ENCODE data around the gene DCAF11.

The DCAF11 gene

DNA sequence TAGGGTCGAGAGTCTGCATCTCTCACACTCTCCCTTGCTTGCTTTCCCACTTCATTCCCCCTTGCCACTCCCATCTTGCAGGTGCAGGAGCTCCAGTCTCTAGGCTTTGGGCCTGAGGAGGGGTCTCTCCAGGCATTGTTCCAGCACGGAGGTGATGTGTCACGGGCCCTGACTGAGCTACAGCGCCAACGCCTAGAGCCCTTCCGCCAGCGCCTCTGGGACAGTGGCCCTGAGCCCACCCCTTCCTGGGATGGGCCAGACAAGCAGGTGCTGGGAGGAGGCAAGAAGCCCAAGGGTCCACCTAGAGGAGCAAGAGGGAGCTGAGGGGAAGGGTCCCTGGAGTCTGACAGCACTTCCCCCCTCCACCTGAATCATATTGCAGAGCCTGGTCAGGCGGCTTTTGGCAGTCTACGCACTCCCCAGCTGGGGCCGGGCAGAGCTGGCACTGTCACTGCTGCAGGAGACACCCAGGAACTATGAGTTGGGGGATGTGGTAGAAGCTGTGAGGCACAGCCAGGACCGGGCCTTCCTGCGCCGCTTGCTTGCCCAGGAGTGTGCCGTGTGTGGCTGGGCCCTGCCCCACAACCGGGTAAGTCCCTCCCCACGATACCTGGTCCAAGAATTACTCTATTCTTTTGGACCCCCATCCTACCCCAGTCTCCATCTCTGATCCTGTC is 37.0 kb downstream of the DCAF11 start:
- no peak overlapping the region for H3K4me3 ChIP-seq (ENCODE audit: low read depth, low read length)
- TF ChIP-seq, protein P1, sequence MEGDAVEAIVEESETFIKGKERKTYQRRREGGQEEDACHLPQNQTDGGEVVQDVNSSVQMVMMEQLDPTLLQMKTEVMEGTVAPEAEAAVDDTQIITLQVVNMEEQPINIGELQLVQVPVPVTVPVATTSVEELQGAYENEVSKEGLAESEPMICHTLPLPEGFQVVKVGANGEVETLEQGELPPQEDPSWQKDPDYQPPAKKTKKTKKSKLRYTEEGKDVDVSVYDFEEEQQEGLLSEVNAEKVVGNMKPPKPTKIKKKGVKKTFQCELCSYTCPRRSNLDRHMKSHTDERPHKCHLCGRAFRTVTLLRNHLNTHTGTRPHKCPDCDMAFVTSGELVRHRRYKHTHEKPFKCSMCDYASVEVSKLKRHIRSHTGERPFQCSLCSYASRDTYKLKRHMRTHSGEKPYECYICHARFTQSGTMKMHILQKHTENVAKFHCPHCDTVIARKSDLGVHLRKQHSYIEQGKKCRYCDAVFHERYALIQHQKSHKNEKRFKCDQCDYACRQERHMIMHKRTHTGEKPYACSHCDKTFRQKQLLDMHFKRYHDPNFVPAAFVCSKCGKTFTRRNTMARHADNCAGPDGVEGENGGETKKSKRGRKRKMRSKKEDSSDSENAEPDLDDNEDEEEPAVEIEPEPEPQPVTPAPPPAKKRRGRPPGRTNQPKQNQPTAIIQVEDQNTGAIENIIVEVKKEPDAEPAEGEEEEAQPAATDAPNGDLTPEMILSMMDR (IDR thresholded peaks at IDR 0.05; ENCODE audit: low read depth, low read length, missing control alignments), result no peak
- no peak for DNase-seq (ENCODE audit: low read depth)

DNA sequence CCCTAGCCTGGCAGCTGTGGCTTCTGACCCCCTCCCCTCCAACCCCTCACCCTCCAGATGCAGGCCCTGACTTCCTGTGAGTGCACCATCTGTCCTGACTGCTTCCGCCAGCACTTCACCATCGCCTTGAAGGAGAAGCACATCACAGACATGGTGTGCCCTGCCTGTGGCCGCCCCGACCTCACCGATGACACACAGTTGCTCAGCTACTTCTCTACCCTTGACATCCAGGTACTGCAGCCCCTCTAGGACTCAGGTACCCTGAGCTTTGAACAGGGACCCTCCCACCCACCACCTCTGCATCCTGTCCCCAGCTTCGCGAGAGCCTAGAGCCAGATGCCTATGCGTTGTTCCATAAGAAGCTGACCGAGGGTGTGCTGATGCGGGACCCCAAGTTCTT is 40.5 kb downstream of the DCAF11 start:
- TF ChIP-seq, protein P1 (IDR thresholded peaks at IDR 0.05; ENCODE audit: low read depth, low read length, missing control alignments), result no peak
- no peak overlapping the region for H3K4me3 ChIP-seq (ENCODE audit: low read depth, low read length)
- DNase-seq (ENCODE audit: low read depth), result no peak

DNA sequence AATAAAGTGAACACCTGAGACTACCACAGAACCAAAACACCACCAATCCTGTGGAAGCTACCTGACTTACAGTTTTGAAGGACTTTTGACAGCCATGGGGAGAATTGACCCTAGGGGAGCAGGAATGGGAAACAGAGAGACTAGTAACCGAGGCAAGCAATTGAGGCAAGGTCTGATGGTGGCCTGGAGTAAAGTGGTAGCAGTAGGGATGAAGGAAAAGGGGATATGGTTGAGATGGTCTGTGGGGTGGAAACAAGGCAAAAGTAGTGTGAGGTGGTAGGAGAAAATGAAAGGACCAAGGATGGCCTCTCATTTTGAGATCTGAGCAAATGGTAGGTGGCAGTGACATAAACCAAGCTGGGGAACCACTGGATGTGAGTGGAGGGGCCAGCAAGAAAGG is 42.3 kb downstream of the DCAF11 start:
- TF ChIP-seq, protein P1 (IDR thresholded peaks at IDR 0.05; ENCODE audit: low read depth, low read length, missing control alignments), result no peak

DNA sequence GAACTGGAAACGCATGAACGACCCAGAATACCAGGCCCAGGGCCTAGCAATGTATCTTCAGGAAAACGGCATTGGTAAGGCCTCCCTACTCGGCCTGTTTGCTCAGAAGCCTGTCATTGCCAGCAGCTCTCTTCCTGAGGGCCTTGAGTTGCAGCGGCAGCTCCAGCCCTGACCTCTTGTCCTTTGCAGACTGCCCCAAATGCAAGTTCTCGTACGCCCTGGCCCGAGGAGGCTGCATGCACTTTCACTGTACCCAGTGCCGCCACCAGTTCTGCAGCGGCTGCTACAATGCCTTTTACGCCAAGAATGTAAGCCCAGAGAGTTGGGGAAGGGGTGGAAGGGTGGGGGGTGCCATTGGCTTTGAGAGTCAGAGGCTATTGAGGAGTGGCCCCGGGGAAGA is 42.8 kb downstream of the DCAF11 start:
- DNase-seq (ENCODE audit: low read depth), result no peak
- TF ChIP-seq, protein P1 (IDR thresholded peaks at IDR 0.05; ENCODE audit: low read depth, low read length, missing control alignments), result no peak
- H3K4me3 ChIP-seq (ENCODE audit: low read depth, low read length), result no peak overlapping the region

More for the DNA sequence above, 42.3 kb downstream of the DCAF11 start:
- H3K4me3 ChIP-seq (ENCODE audit: low read depth, low read length), result no peak overlapping the region
- DNase-seq (ENCODE audit: low read depth), result no peak

DNA sequence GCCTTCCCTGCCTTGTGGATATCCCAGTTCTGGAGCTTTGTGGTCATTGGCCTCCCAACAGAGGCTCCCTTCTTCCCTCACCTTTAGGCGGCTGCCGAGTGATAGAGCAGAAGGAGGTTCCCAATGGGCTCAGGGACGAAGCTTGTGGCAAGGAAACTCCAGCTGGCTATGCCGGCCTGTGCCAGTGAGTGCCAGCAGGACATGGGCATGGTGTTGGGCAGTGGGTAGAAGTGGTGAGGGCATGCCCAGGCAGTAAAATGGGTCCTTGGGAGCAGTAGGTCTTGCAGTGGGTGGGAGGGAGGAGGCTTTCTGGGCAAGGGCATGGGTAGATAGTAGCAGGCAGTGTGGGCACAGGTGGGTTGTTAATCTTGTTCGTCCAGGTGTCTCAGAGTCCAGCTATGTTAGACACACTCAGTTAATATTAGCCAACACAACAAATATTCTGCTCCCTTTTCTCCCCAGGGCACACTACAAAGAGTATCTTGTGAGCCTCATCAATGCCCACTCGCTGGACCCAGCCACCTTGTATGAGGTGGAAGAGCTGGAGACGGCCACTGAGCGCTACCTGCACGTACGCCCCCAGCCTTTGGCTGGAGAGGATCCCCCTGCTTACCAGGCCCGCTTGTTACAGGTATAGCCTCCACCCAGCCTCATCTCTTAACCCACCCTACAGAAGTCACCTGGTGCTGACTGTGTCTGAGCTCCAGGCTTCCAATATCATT is 45.4 kb downstream of the DCAF11 start:
- H3K4me3 ChIP-seq (ENCODE audit: low read depth, low read length), result no peak overlapping the region
- TF ChIP-seq, protein P1 (IDR thresholded peaks at IDR 0.05; ENCODE audit: low read depth, low read length, missing control alignments), result no peak
- DNase-seq (ENCODE audit: low read depth), result no peak

DNA sequence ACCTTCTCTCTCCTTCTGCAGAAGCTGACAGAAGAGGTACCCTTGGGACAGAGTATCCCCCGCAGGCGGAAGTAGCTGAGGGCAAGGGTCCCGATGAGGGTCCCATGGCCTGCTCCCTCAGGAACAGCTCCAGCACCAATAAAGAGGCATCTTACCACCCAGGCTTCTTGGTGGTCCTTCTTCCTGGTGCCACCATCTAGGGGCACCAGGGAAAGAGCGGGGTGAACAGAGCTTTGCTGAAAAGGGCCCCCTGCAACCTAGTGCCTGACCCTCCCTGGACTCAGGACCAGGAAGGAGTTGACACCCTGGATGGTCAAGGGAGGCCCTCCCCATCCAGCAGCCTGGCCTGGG is 45.9 kb downstream of the DCAF11 start:
- no peak for DNase-seq (ENCODE audit: low read depth)
- TF ChIP-seq, protein P1 (IDR thresholded peaks at IDR 0.05; ENCODE audit: low read depth, low read length, missing control alignments), result no peak
- no peak overlapping the region for H3K4me3 ChIP-seq (ENCODE audit: low read depth, low read length)
